ENCODE results near the gene CACNG4. TPM values are rescaled to one million over a fixed set of nuclear protein-coding genes. Genes with fewer than 3 reads are reported as not detected.

Gene CACNG4
- total RNA-seq, 1 experiment from 2014 or later: 6.3 TPM

- no peak overlapping the region for H2BK120ac ChIP-seq (ENCODE audit: low read depth, low read length, poor library complexity, severe bottlenecking)
- WGBS (ENCODE audit: extremely low coverage, insufficient read length, low lambda C conversion rate): no CpG with 5 or more reads among the region's 14 CpGs
- TF ChIP-seq CTCF (conservative IDR thresholded peaks at IDR 0.05): no peak
Observed at GRCh38 chr17:66983414-66984021, 19.0 kb downstream of the CACNG4 start.

More at GRCh38 chr17:66983414-66984021, 19.0 kb downstream of the CACNG4 start:
- no peak overlapping the region for H3K56ac ChIP-seq (ENCODE audit: insufficient read length, low read depth, low read length)
- Mint-ChIP-seq H3K9me3 (no peaks in the 10 kb centered on the region), H3K27me3 (ENCODE audit: low read depth) (peaks cover 6% of the 10 kb centered on the region), H3K36me3 (ENCODE audit: insufficient read depth in 1 of 3, low read depth in 3 of 3) (no peaks in the 10 kb centered on the region; a peak in 1 of 7 replicates), H3K4me3 (no peak overlapping the region), H3K4me1 (peaks cover 6 to 14% of the 10 kb centered on the region in 2 experiments), H3K27ac (no peak overlapping the region; a peak in 1 of 7 replicates)
- H3K79me2 ChIP-seq (ENCODE audit: insufficient read depth, low read length): no peaks in the 10 kb centered on the region
- H3K4me1 ChIP-seq (ENCODE audit: insufficient read depth, low read length): no peaks in the 10 kb centered on the region; the same call in 1 of the 2 replicates
- no peak for DNase-seq
- H3K14ac ChIP-seq (ENCODE audit: insufficient read depth, low read length): no peak overlapping the region
- H3T11ph ChIP-seq (ENCODE audit: low read length): no peak overlapping the region
- no peaks in the 10 kb centered on the region for H3K23me2 ChIP-seq (ENCODE audit: insufficient read length, low read depth, low read length, poor library complexity, severe bottlenecking)
- no peak overlapping the region for H2AFZ ChIP-seq (ENCODE audit: low read length)
- H3K27ac ChIP-seq (ENCODE audit: insufficient read length, low read depth, low read length): no peak overlapping the region
- no peak overlapping the region for H4K5ac ChIP-seq (ENCODE audit: insufficient read length, low read depth, low read length)
- H4K91ac ChIP-seq (ENCODE audit: insufficient read length, low read depth, low read length): no peak overlapping the region
- H3K18ac ChIP-seq (ENCODE audit: insufficient read length, low read depth, low read length): no peak overlapping the region
- no peaks in the 10 kb centered on the region for H3K27me3 ChIP-seq (ENCODE audit: insufficient read depth, low read length)
- H3K23ac ChIP-seq (ENCODE audit: insufficient read length, low read depth, low read length): no peak overlapping the region
- H3K79me1 ChIP-seq (ENCODE audit: insufficient read depth, low read depth, low read length, poor library complexity, severe bottlenecking): no peaks in the 10 kb centered on the region
- H2BK12ac ChIP-seq (ENCODE audit: insufficient read length, low read depth, low read length): no peak overlapping the region
- no peak overlapping the region for H2BK20ac ChIP-seq (ENCODE audit: low read depth, low read length, poor library complexity, severe bottlenecking)
- no peak overlapping the region for H3K4ac ChIP-seq (ENCODE audit: low read depth, low read length)
- H4K20me1 ChIP-seq (ENCODE audit: control insufficient read depth, insufficient read depth, insufficient read length): no peaks in the 10 kb centered on the region
- H2BK15ac ChIP-seq (ENCODE audit: low read depth, low read length): no peak overlapping the region
- no peak overlapping the region for H2AK5ac ChIP-seq (ENCODE audit: insufficient read length, low read length)
- no peaks in the 10 kb centered on the region for H3K9me3 ChIP-seq (ENCODE audit: control insufficient read depth, low read depth, low read length)
- no peak overlapping the region for H3K9ac ChIP-seq (ENCODE audit: extremely low read depth, insufficient read length, low read length)
- no peak overlapping the region for H3K4me2 ChIP-seq (ENCODE audit: insufficient read depth, insufficient read length, low read length)
- no peak overlapping the region for H2BK5ac ChIP-seq (ENCODE audit: insufficient read length, low read length)
- H4K8ac ChIP-seq (replicated peaks; ENCODE audit: insufficient read length, low read depth, low read length): no peak overlapping the region

Data from H9 (cell line).